ENCODE measurements around the gene P3H2.

Gene P3H2

GRCh38 chr3:190001426-190001825, 119.3 kb downstream of the P3H2 start:
- H3K4me1 Mint-ChIP-seq (ENCODE audit: low read depth), result no peaks in the 10 kb centered on the region
- H3K27ac Mint-ChIP-seq, result no peak overlapping the region
- H3K27me3 Mint-ChIP-seq, result no peaks in the 10 kb centered on the region
- H3K4me3 Mint-ChIP-seq, result no peak overlapping the region
- intact Hi-C loops (cut with micrococcal nuclease), result no loop called here
- H3K36me3 Mint-ChIP-seq (ENCODE audit: low read depth), result no peaks in the 10 kb centered on the region
- H3K9me3 Mint-ChIP-seq, result no peaks in the 10 kb centered on the region

- no peak overlapping the region for H3K4me3 Mint-ChIP-seq
- intact Hi-C loops (cut with micrococcal nuclease), result no loop called here
- H3K36me3 Mint-ChIP-seq (ENCODE audit: low read depth), result no peaks in the 10 kb centered on the region
- no peaks in the 10 kb centered on the region for H3K9me3 Mint-ChIP-seq
- no peaks in the 10 kb centered on the region for H3K4me1 Mint-ChIP-seq (ENCODE audit: low read depth)
- H3K27me3 Mint-ChIP-seq, result no peaks in the 10 kb centered on the region
- H3K27ac Mint-ChIP-seq, result no peak overlapping the region
Measured at GRCh38 chr3:190000861-190001196, 119.9 kb downstream of the P3H2 start.

- intact Hi-C loops (cut with micrococcal nuclease), result no loop called here
- H3K36me3 Mint-ChIP-seq (ENCODE audit: low read depth), result no peaks in the 10 kb centered on the region
Measured at GRCh38 chr3:190000187-190000860, 120.4 kb downstream of the P3H2 start.

GRCh38 chr3:189999718-190000117, 121.0 kb downstream of the P3H2 start:
- Mint-ChIP-seq H3K27ac (no peak overlapping the region), H3K27me3 (no peaks in the 10 kb centered on the region), H3K9me3 (no peaks in the 10 kb centered on the region), H3K4me3 (no peak overlapping the region), H3K4me1 (ENCODE audit: low read depth) (no peaks in the 10 kb centered on the region), H3K36me3 (ENCODE audit: low read depth) (no peaks in the 10 kb centered on the region)
- intact Hi-C loops (cut with micrococcal nuclease), result no loop called here

More at GRCh38 chr3:190000187-190000860, 120.4 kb downstream of the P3H2 start:
- Mint-ChIP-seq H3K9me3 (no peaks in the 10 kb centered on the region), H3K4me1 (ENCODE audit: low read depth) (no peaks in the 10 kb centered on the region), H3K4me3 (no peak overlapping the region), H3K27me3 (no peaks in the 10 kb centered on the region), H3K27ac (no peak overlapping the region)

GRCh38 chr3:189995129-189995528, 125.6 kb downstream of the P3H2 start:
- no peaks in the 10 kb centered on the region for H3K27me3 Mint-ChIP-seq

GRCh38 chr3:189990826-189991225, 129.9 kb downstream of the P3H2 start:
- Mint-ChIP-seq H3K27ac (no peak overlapping the region), H3K9me3 (no peaks in the 10 kb centered on the region), H3K4me3 (no peak overlapping the region), H3K4me1 (ENCODE audit: low read depth) (no peaks in the 10 kb centered on the region), H3K27me3 (no peaks in the 10 kb centered on the region), H3K36me3 (ENCODE audit: low read depth) (no peaks in the 10 kb centered on the region)
- intact Hi-C loops (cut with micrococcal nuclease), result no loop called here

More at GRCh38 chr3:189995129-189995528, 125.6 kb downstream of the P3H2 start:
- Mint-ChIP-seq H3K36me3 (ENCODE audit: low read depth) (no peaks in the 10 kb centered on the region), H3K27ac (no peak overlapping the region), H3K9me3 (no peaks in the 10 kb centered on the region), H3K4me1 (ENCODE audit: low read depth) (no peaks in the 10 kb centered on the region), H3K4me3 (no peak overlapping the region)
- intact Hi-C loops (cut with micrococcal nuclease), result no loop called here

GRCh38 chr3:189988854-189989253, 131.8 kb downstream of the P3H2 start:
- Mint-ChIP-seq H3K9me3 (no peaks in the 10 kb centered on the region), H3K27me3 (no peaks in the 10 kb centered on the region), H3K36me3 (ENCODE audit: low read depth) (no peaks in the 10 kb centered on the region), H3K4me3 (no peak overlapping the region), H3K4me1 (ENCODE audit: low read depth) (no peaks in the 10 kb centered on the region), H3K27ac (no peak overlapping the region)
- intact Hi-C loops (cut with micrococcal nuclease), result no loop called here

- Mint-ChIP-seq H3K36me3 (ENCODE audit: low read depth) (no peaks in the 10 kb centered on the region), H3K27ac (no peak overlapping the region), H3K4me1 (ENCODE audit: low read depth) (no peaks in the 10 kb centered on the region), H3K9me3 (no peaks in the 10 kb centered on the region), H3K27me3 (no peaks in the 10 kb centered on the region), H3K4me3 (no peak overlapping the region)
- intact Hi-C loops (cut with micrococcal nuclease), result no loop called here
Measured at GRCh38 chr3:189988322-189988721, 132.4 kb downstream of the P3H2 start.

GRCh38 chr3:189985948-189986347, 134.7 kb downstream of the P3H2 start:
- Mint-ChIP-seq H3K4me3 (no peak overlapping the region), H3K4me1 (ENCODE audit: low read depth) (no peaks in the 10 kb centered on the region), H3K9me3 (no peaks in the 10 kb centered on the region), H3K36me3 (ENCODE audit: low read depth) (no peaks in the 10 kb centered on the region), H3K27me3 (no peaks in the 10 kb centered on the region), H3K27ac (no peak overlapping the region)
- intact Hi-C loops (cut with micrococcal nuclease), result no loop called here

- H3K4me1 Mint-ChIP-seq (ENCODE audit: low read depth), result no peaks in the 10 kb centered on the region
- H3K9me3 Mint-ChIP-seq, result no peaks in the 10 kb centered on the region
- no peak overlapping the region for H3K27ac Mint-ChIP-seq
- intact Hi-C loops (cut with micrococcal nuclease), result no loop called here
- no peak overlapping the region for H3K4me3 Mint-ChIP-seq
- no peaks in the 10 kb centered on the region for H3K36me3 Mint-ChIP-seq (ENCODE audit: low read depth)
- no peaks in the 10 kb centered on the region for H3K27me3 Mint-ChIP-seq
Measured at GRCh38 chr3:189983612-189984011, 137.1 kb downstream of the P3H2 start.

GRCh38 chr3:189982321-189982945, 138.3 kb downstream of the P3H2 start:
- Mint-ChIP-seq H3K4me1 (ENCODE audit: low read depth) (no peaks in the 10 kb centered on the region), H3K27me3 (no peaks in the 10 kb centered on the region)

GRCh38 chr3:189981668-189982067, 139.0 kb downstream of the P3H2 start:
- intact Hi-C loops (cut with micrococcal nuclease), result no loop called here
- Mint-ChIP-seq H3K4me3 (no peak overlapping the region), H3K4me1 (ENCODE audit: low read depth) (no peaks in the 10 kb centered on the region), H3K36me3 (ENCODE audit: low read depth) (no peaks in the 10 kb centered on the region), H3K9me3 (no peaks in the 10 kb centered on the region), H3K27me3 (no peaks in the 10 kb centered on the region), H3K27ac (no peak overlapping the region)

More at GRCh38 chr3:189982321-189982945, 138.3 kb downstream of the P3H2 start:
- intact Hi-C loops (cut with micrococcal nuclease), result no loop called here
- Mint-ChIP-seq H3K4me3 (no peak overlapping the region), H3K27ac (no peak overlapping the region), H3K36me3 (ENCODE audit: low read depth) (no peaks in the 10 kb centered on the region), H3K9me3 (no peaks in the 10 kb centered on the region)

GRCh38 chr3:189978753-189979152, 141.9 kb downstream of the P3H2 start:
- no peak overlapping the region for H3K27ac Mint-ChIP-seq
- no peak overlapping the region for H3K4me3 Mint-ChIP-seq
- intact Hi-C loops (cut with micrococcal nuclease), result no loop called here
- no peaks in the 10 kb centered on the region for H3K27me3 Mint-ChIP-seq
- H3K36me3 Mint-ChIP-seq (ENCODE audit: low read depth), result no peaks in the 10 kb centered on the region
- no peaks in the 10 kb centered on the region for H3K4me1 Mint-ChIP-seq (ENCODE audit: low read depth)
- H3K9me3 Mint-ChIP-seq, result no peaks in the 10 kb centered on the region

- Mint-ChIP-seq H3K27me3 (no peaks in the 10 kb centered on the region), H3K27ac (no peak overlapping the region), H3K36me3 (ENCODE audit: low read depth) (no peaks in the 10 kb centered on the region), H3K4me1 (ENCODE audit: low read depth) (no peaks in the 10 kb centered on the region), H3K9me3 (no peaks in the 10 kb centered on the region), H3K4me3 (no peak overlapping the region)
- intact Hi-C loops (cut with micrococcal nuclease), result no loop called here
Measured at GRCh38 chr3:189977174-189977573, 143.5 kb downstream of the P3H2 start.
